ENCODE data around the gene IL4I1. TPM values are rescaled to one million over a fixed set of nuclear protein-coding genes. Genes with fewer than 3 reads are reported as not detected.
A peak's percentile ranks its signal among the peaks of the same experiment; 100 is the strongest.

Gene IL4I1
- total RNA-seq, 1 donor from 2014 or later: 0.90 TPM

DNA sequence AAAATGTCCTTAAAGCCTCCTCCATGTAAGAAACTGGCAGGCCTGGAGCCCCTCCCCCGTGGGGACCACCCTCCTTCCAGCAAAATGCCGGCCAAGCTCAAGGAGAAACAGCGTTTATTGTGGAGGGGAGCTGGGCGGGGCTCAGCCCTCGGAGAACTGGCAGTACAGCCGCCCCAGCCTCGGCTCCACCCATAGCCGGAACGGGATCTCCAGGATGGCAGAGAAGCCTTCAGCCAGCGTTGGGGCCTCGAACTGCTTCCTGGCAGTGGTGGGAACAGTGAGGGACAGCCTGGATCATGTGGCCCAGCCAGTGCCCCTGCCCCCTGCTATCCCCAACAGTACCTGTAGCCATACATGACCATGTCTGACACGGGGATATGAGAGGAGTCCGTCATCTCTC is 35.6 kb downstream of the IL4I1 start:
- Mint-ChIP-seq H3K9me3 (ENCODE audit: unreplicated experiment) (no peaks in the 10 kb centered on the region), H3K27me3 (ENCODE audit: unreplicated experiment) (peaks cover 32% of the 10 kb centered on the region), H3K36me3 (ENCODE audit: low read depth, unreplicated experiment) (peaks cover 37% of the 10 kb centered on the region), H3K4me1 (ENCODE audit: unreplicated experiment) (peaks cover 12% of the 10 kb centered on the region), H3K27ac (ENCODE audit: unreplicated experiment) (no peak overlapping the region), H3K4me3 (ENCODE audit: unreplicated experiment) (no peak overlapping the region)
- DNase-seq (ENCODE audit: low spot score): no peak
- TF ChIP-seq CTCF (IDR thresholded peaks at IDR 0.05; ENCODE audit: unreplicated experiment): no peak

DNA sequence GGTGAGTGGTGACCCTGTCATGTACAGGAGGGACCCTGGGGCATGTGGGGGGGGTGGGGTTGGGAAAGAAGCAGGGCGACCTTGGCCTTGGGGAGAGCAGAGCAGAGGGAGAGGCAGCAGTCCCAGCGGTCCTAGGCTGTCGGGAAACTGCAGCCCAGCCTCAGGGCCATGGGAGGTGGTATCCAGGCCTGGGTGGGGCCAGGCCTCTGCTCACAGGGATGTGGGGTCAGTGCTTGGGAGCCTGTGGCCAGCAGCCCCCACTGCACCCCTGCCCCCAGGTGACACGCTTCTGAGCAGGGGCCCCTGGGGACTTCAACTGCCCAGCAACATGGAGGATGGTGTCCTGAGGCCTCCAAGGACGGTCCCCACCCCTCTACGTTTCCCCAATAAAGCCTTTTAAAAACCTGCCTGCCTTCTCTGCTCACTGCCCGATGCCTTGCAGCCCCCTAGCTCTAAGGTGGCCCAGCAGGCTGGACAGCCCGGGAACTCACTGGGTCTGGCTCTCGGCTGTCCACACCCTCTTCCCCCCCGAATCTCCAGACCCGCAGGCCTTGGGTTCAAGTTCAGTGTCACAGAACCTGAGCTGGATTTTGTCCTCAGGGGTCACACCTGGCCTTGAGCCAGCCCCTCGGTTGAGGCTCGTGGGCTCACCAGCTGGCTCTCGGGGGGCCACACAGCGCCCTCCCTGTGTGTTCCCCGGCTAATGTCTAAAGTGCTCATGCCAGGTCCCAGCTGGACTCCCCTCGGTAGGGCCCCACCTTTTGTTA is 36.2 kb downstream of the IL4I1 start:
- H3K27me3 Mint-ChIP-seq (ENCODE audit: unreplicated experiment): peaks cover 32% of the 10 kb centered on the region
- H3K27ac Mint-ChIP-seq (ENCODE audit: unreplicated experiment): no peak overlapping the region
- peaks cover 6% of the 10 kb centered on the region for H3K4me1 Mint-ChIP-seq (ENCODE audit: unreplicated experiment)
- no peak overlapping the region for H3K4me3 Mint-ChIP-seq (ENCODE audit: unreplicated experiment)
- DNase-seq (ENCODE audit: low spot score): no peak
- peaks cover 35% of the 10 kb centered on the region for H3K36me3 Mint-ChIP-seq (ENCODE audit: low read depth, unreplicated experiment)
- no peaks in the 10 kb centered on the region for H3K9me3 Mint-ChIP-seq (ENCODE audit: unreplicated experiment)
- no peak for TF ChIP-seq CTCF (IDR thresholded peaks at IDR 0.05; ENCODE audit: unreplicated experiment)

DNA sequence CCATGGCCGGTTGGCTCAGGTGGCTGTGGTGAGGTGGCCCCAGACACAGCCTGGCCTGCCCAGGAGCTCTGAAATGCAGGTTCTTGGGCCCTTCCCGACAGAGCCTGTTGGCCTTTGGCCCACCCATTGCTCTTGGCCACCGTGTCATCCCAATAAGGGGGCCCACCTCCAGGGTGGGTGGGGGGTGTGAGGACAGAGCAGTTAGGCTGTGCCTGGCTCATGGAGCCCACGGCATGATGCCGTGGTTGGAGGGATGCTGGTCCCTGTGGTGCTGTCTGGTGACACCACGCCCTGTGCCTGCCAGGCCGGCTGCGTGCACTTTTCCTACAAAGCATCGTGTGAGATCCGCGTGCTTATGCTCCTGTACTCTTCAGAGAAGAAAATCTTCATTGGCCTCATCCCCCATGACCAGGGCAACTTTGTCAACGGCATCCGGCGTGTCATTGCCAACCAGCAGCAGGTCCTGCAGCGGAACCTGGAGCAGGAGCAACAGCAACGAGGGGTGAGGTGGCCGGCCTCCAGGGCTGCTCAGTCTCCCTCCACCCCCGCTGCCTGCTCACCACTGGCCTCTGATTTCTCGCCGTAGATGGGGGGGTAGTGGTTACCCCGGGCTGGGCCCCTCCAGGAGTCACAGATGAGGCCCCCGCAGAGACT is 36.9 kb downstream of the IL4I1 start:
- DNase-seq (ENCODE audit: low spot score): no peak
- Mint-ChIP-seq H3K27ac (ENCODE audit: unreplicated experiment) (no peak overlapping the region), H3K9me3 (ENCODE audit: unreplicated experiment) (no peaks in the 10 kb centered on the region), H3K4me3 (ENCODE audit: unreplicated experiment) (no peak overlapping the region), H3K36me3 (ENCODE audit: low read depth, unreplicated experiment) (peaks cover 35% of the 10 kb centered on the region), H3K27me3 (ENCODE audit: unreplicated experiment) (peaks cover 31% of the 10 kb centered on the region), H3K4me1 (ENCODE audit: unreplicated experiment) (peaks cover 3% of the 10 kb centered on the region)
- TF ChIP-seq CTCF (IDR thresholded peaks at IDR 0.05; ENCODE audit: unreplicated experiment): no peak

- no peak for DNase-seq (ENCODE audit: low spot score)
- Mint-ChIP-seq H3K36me3 (ENCODE audit: low read depth, unreplicated experiment) (peaks cover 23% of the 10 kb centered on the region), H3K9me3 (ENCODE audit: unreplicated experiment) (no peaks in the 10 kb centered on the region), H3K27me3 (ENCODE audit: unreplicated experiment) (peaks cover 24% of the 10 kb centered on the region), H3K4me3 (ENCODE audit: unreplicated experiment) (no peak overlapping the region), H3K4me1 (ENCODE audit: unreplicated experiment) (peaks cover 6% of the 10 kb centered on the region), H3K27ac (ENCODE audit: unreplicated experiment) (peak overlapping the region; percentile 67)
- TF ChIP-seq CTCF (IDR thresholded peaks at IDR 0.05; ENCODE audit: unreplicated experiment): no peak
Measured at GRCh38 chr19:49858088-49858985, 38.4 kb downstream of the IL4I1 start.

Data from endothelial cell (in vitro differentiated cells).